HG02885 (cell line): ENCODE results near the gene NME5.
"Not testable (repeated sequence)": the region's sequence is repeated elsewhere in the genome, so short reads cannot be mapped to it uniquely, and the experiment has no call there.

Source experiments
- ATAC-seq: cut with Tn5 transposase; IDR thresholded peaks from one replicate; pipeline ENCODE4 v1.9.1; 2021; ENCODE audit warnings: mild to moderate bottlenecking; ENCODE audit not compliant: unreplicated experiment, poor library complexity

NME5 gene

DNA sequence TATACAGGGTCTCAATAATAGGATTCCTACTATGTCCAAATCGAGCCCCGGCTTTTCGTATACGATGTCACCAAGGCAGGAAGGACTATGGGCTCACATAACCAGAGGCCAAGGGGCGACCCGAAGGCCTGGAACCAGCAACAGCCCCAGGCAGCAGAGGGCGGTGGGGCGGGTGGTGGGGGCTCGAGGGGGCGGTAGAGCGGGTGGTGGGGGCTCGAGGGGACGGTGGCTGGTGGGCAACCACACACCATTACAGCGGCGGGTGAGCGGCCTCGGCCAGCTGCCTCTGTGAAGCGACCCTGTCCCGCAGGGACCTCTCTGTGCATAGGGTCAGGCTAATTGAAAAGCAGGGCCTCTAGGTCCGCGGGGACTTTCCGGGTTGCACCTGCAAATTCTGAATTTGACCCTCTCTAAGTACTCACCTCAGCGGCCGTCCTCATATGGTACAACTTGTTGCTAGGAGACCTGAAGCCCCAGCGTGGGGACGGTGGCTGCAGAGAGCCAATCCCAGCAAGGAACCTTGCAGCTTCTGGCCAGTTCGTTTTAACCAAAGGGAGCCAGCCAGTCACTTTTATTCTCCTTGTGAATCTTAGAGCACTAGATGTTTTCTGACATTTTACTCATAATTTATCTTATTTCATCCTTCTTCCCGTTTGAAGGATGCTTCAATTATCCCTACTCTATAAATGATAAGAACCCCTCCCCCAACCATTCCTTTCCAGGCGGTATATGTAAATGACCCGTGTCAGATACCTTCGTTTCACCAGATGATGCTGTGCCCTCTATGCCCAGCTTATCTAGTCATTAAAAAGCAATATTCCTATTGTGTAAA, at the start of gene NME5:
Gene NME5, minus strand, starts transcription at position 480 of the 832 bp plus-strand sequence. CDS start 648 bp downstream, outside the sequence.
- peak; percentile 56 for ATAC-seq

DNA sequence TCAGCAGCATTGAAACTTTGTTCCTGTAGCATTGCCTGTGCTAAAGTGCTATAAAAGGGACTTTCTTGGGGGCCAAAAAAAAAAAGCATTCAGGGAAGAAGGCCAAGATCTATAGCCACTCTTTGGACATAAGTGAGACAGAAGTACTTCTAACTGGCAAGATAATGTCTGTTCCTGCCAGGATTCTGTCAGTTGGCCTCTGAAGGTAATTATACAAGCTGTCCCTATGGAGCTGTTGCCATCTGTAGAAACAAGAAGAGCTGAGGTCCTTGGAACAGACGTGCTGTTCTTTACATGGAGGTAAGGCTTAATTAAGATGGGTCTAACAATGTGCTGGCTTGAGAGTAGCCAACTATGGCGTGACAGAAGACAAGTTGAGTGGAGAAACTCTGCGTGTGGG, 49.4 kb upstream of the NME5 start:
- no peak for ATAC-seq

DNA sequence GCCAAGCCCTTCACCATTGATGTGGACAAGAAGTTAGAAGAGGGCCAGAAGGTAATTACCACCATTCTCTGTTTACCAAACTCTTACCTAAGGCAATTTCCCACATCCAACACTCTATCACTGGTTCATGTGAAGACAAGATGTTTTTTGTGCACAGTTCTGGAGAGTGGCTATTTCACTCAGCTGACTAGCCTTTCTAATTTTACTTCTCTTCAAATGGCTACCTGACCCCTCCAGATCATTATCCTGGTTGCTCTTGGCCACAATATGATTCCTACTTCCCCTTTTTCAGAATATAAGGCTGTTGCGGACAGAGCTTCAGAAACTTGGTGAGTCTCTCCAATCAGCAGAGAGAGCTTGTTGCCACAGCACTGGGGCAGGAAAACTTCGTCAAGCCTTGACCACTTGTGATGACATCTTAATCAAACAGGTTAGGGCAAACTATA, 46.8 kb upstream of the NME5 start:
- ATAC-seq = peak; percentile 48

DNA sequence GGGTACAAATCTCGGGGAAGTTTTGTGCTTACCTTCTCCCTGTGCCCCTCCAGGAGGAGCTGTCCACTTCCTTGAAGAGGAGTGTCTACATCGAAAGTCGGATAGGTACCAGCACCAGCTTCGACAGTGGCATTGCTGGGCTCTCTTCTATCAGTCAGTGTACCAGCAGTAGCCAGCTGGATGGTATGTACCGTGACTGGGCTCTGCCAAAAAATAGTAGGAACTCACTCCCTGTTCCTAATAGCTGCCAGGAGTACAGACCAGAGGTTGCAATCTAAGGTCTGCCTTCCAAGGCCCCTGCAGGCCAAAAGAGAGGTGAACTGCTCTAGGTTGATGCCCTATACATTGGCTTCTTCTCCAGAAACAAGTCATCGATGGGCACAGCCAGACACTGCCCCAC, 43.6 kb upstream of the NME5 start:
- ATAC-seq = no peak

DNA sequence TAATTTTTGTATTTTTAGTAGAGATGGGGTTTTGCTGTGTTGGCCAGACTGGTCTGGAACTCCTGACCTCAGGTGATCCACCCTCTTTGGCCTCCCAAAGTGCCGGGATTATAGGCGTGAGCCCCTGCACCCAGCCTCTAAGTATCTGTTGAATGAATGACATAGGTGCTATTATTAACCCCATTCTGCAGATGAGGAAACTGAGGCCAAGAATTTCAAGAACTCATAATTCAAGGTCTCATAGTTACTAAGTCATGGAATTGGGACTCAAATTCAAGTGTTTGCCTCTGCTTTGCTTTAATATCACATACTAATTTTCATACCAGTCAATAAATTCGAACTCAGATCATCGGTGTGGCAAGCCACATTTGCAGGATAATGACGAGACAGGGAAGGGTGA, 41.6 kb upstream of the NME5 start:
- ATAC-seq = no peak

DNA sequence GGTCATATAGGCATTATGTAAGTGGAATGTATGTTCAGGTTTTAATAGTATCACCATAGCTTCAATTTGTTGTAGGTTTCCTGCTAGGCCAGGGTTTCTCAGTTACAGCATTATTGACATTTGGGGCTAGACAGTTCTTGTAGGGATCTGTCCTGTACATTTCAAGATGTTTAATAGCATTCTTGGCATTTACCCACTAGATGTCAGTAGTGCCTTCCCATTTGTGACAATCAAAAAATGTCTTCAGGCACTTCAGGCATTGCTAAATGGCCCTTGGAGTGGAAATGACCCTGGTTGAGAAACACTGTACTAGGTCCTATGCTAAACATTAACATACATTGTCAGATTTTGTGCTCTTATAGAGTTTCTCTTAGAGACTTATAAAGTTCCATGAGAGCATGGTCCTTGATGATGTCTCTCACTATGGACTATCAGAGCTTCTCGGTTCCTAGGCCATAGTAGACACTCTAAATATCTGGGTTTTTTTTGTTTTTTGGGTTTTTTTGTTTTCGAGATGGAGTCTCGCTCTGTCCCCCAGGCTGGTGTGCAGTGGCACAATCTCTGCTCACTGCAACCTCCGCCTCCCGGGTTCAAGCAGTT, 41.1 kb upstream of the NME5 start:
- ATAC-seq = peak; percentile 28

DNA sequence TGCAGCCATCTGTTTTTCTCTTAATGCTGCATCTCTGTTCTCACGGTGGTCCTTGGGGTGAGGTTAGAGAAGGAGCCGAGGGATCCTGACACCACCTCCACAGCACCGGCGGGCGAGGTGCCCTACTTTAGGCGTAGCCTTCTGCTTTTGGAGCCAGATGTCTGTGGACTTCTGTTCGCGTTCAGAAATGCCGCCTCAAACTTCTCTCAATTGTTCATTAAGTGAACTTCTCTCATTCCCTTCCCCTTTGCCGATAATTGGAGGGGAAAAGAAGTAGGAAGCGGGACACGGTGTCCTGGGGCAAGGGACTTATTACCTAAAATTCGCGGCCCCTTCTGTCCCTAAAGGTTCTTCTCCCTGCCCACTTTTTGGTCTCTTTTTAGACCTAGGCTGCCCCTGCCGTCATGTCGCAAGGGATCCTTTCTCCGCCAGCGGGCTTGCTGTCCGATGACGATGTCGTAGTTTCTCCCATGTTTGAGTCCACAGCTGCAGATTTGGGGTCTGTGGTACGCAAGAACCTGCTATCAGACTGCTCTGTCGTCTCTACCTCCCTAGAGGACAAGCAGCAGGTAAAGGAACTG, 40.1 kb upstream of the NME5 start:
- no peak for ATAC-seq

DNA sequence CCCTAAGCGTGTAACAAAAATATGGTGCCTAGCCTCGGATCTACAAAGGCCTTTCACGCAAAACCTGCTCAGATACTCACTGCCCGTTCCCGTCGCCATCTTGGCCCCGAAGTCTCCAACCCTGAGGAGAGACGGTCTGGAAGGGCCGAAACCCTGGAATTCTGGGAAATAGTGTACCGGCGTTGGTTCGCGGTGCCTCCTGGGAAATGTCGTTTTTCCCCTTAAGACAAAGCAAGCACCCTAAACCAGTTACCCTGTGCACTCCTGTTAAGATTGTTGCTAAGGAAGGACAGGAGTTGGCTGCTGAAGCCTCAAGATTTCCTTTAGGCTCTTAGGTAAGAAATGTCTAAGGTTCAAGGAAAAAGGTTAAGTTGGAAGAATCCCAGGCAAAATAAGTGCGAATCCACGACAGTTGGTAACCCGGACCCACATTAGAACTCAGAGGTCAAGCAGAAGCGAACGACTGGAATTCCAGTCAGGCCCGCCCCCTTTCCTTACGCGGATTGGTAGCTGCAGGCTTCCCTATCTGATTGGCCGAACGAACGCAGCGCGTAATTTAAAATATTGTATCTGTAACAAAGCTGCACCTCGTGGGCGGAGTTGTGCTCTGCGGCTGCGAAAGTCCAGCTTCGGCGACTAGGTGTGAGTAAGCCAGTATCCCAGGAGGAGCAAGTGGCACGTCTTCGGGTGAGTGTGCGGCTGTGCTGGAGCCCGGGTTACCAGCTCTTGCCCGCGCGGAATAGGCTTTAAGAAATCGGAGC, 39.5 kb upstream of the NME5 start, which contains the start of the genes BRD8 and KIF20A:
Gene BRD8, minus strand, starts transcription at position 115 of the 761 bp plus-strand sequence. Its CDS starts 16 bp downstream, at position 99.
Gene KIF20A, plus strand, starts transcription at position 597 of the 761 bp plus-strand sequence. CDS start 569 bp downstream, outside the sequence.
- ATAC-seq = peak; percentile 85

DNA sequence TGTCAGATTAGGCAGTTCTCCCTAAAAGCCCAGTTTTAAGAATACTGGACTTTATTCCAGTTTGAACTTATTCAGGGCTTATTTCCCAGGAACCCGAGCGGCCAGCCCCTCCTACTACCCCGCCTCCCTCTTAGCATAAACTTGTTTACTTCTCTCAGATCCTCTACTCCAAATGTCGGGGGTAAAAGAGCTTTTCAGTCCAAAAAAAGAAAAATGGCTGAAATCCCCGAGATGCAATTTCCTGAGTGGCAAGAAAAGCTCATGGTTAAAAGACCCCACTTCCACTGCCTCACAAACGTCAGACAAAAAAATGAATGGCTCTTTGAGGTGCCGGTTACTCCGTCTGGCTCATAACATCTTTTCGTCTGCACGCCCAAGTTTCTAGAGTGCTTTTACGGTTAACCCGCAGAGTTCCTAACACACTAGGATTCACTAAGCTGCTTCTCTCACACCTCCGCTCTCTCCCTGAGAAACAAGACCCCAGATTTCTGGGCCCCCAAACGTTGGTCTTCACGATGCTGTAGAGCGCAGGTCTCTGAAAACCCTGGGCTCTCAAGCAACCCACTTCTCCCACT, 38.8 kb upstream of the NME5 start:
- no peak for ATAC-seq

DNA sequence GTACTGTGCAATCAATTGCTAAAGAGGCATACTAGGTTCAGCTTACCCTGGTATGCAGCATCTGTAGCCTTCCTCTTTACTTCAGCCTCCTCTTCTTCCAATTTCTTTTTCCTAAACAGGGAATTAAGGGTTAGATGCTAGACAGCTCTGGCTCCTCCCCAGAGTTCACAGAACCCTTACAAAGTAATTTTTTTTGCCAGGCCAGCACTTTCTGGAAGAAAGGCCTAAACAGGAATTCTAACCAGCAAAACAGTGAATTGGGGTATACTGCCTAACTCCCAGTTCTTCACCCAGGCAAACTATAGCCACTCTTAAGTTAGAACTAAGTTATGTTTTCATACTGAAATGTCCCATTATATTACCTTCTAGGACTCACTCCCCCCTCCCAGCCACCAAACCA, 31.1 kb upstream of the NME5 start:
- ATAC-seq = no peak

DNA sequence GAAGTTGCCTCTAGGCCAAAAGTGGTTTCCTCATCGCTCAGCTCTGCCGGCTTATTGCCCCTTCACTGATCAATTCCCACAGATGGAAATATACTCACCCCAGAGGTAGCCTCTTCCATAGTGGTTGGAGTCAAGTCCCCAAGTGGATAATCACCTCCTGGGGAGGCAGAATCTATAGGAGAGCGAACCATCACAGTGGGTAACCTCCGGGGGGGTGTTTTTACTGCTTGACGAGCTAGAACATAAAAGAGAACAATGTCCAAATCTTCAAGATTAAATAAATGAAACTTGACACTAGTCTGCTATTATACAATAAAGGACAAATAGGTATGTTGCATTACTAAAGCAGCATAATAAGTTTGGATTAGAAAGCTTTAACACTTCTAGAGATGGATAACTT, 29.9 kb upstream of the NME5 start:
- ATAC-seq = no peak

- ATAC-seq = no peak
These were observed 24.5 kb upstream of the NME5 start for GRCh38 chr5:138163721-138164120.

DNA sequence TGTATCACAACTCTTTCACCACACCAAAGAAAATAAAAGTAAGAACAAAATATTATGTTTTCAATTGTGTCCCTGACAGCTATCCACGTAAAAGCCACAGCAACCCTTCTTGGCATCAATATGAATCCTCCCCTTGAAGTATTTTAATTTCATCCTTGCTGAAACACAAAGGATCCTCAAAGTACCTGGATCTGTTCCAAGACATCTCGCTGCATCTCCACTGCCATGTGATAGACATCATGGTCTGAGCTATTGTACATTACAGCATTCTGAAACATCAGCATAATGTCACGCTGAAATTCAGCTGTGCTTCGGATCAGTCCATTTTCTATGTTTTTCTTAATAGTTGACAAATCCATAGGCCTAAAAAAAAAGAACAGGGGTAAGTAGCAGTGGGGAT, 21.5 kb upstream of the NME5 start:
- ATAC-seq = no peak

DNA sequence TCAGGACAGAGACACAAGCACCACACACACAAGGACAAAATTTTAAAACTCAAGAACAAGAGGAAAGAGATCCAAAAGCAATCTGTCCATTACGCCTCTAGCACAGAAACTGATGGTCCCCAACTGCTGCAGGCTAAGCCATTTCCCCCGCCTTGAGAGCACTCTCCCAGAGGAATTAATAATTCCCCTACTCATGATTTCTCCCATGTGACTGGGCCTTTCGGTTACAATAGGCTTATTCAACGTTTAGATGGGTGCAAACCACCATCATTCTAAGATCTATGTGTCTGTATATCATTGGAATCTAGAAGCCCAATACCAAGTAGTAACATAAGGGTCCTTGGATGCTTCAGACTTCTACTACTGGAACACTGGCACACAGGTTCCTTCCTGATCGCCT, 20.4 kb upstream of the NME5 start:
- ATAC-seq = no peak

GRCh38 chr5:138157626-138158025, 18.4 kb upstream of the NME5 start:
- ATAC-seq = no peak

- not testable (repeated sequence) for ATAC-seq
These were observed 16.7 kb upstream of the NME5 start for GRCh38 chr5:138155977-138156376.

GRCh38 chr5:138149530-138149929, 10.3 kb upstream of the NME5 start:
- no peak for ATAC-seq

DNA sequence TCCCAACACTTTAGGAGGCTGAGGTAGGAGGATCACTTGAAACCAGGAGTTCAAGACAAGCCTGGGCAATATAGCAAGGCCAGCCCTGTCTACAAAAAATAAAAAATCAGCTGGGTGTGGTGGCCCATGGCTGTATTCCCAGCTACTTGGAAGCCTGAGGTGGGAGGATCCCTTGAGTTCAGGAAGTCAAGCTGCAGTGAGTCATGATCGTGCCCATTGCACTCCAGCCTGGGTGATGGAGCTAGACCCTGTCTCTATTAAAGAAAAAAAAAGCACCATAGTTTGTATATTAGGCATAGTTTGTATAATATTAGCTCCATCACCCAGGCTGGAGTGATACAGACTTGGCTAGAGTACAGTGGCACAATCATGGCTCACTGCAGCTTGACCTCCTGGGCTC, 9.6 kb upstream of the NME5 start:
- ATAC-seq = no peak

DNA sequence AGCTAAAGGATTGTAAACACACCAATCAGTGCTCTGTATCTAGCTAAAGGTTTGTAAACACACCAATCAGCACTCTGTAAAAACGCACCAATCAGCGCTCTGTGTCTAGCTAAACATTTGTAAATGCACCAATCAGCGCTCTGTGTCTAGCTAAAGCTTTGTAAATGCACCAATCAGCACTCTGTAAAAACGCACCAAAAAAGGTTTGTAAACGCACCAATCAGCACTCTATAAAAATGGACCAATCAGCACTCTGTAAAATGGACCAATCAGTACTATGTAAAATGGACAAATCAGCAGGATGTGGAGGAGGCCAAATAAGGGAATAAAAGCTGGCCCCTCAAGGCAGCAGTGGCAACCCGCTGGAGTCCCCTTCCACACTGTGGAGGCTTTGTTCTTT, 4.3 kb upstream of the NME5 start:
- ATAC-seq = not testable (repeated sequence)

- no peak for ATAC-seq
These were observed 2.5 kb upstream of the NME5 start for GRCh38 chr5:138141734-138142133.
